Measurements from ENCODE around the gene KIF3C. TPM values are rescaled to one million over a fixed set of nuclear protein-coding genes. Genes with fewer than 3 reads are reported as not detected.
"Not testable (repeated sequence)": the region's sequence is repeated elsewhere in the genome, so short reads cannot be mapped to it uniquely, and the experiment has no call there.

KIF3C gene
- 10 to 100 TPM in 5 of 8 experiments, 1 to 10 TPM in 3; 1.1 to 61.7 (median 48.5) TPM for total RNA-seq

GRCh38 chr2:25982273-25982967 lies at the start of gene KIF3C:
Gene KIF3C (minus strand): TSS chr2:25982497. CDS start chr2:25981917, 580 bp downstream.
- Histone ChIP-seq H3K4me1 (replicated peaks in 1 of 2) (peaks cover 40% of the 10 kb centered on the region in 2 donors), H3K27ac (peak within 1 kb of the TSS; percentile 84 to 87), H3K4me3 (peak within 1 kb of the TSS; percentile 54 to 88 (median 79))
- ATAC-seq (replicated peaks in 6 of 8) = peak; percentile 87 to 92 (median 89)
- in situ Hi-C loops (cut with MboI; ENCODE audit: low pct_unique_long_range_greater_than_20kb in 2 of 9, low sequenced_read_pairs in 9 of 9, unreplicated experiment in 9 of 9) = loop anchor here in 1 of 9 experiments (25.0 kb wide), 1 partner anchor 155 kb away; no protein-coding TSS in a partner anchor
- 0% methylated on average over 2 to 5 of the region's 58 CpGs; no CpG with 5 or more reads in 7 of the 10 experiments for WGBS, 10 experiments

- H3K27ac ChIP-seq; ATAC-seq (replicated peaks in 6 of 8); in situ Hi-C loops (cut with MboI; ENCODE audit: low pct_unique_long_range_greater_than_20kb in 2 of 9, low sequenced_read_pairs in 9 of 9, unreplicated experiment in 9 of 9); H3K4me3 ChIP-seq; H3K4me1 ChIP-seq (replicated peaks in 1 of 2): not testable (repeated sequence)
- 83 to 100% (median 92%) methylated on average over 3 to 15 of the region's 16 CpGs; no CpG with 5 or more reads in 2 of the 10 experiments for WGBS, 10 experiments
These were observed 45.8 kb upstream of the KIF3C start for GRCh38 chr2:26028083-26028482.

DNA sequence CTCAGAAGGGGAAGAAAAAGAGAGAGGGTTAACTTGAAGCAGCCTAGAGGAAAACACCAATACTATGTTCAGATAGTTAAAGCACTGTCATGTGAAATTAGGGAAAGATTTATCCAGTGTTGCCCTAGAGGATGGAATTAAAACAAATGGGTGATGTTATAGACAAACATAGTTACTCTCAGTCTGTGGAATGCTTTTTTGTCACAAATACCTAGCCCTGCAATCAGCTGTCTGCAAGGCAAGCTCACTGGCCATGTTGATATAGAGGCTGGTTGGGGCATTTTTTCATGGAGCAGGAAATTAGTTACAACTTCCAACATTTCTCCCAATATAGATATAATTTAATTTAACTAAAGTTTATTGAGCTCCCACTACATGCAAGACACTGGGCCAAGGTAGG lies 43.2 kb upstream of the KIF3C start:
- Histone ChIP-seq H3K27ac (no peak overlapping the region), H3K4me3 (no peak overlapping the region), H3K4me1 (replicated peaks in 1 of 2) (no peaks in the 10 kb centered on the region)
- ATAC-seq (replicated peaks in 6 of 8) = peak in 1 of 8 experiments; percentile 40
- in situ Hi-C loops (cut with MboI; ENCODE audit: low pct_unique_long_range_greater_than_20kb in 2 of 9, low sequenced_read_pairs in 9 of 9, unreplicated experiment in 9 of 9) = no loop called here

DNA sequence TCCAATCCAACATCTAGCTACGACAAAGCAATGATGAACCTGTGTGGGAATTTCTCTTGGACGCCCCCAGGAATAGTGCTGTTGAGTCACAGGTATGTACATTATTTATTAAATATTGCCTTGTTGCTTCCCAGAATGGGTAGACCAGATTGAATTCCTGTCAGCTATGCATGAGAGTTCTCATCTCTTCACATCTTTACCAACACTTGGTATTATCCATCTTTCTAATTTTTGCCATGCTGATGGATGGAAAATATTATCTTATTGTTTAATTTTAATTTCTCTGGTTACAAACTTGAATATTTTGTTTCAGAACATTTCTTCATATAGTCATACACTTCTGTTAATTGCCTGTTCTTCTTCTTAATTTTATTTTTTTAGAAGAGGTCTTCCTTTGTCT lies 42.0 kb upstream of the KIF3C start:
- Histone ChIP-seq H3K4me1 (replicated peaks in 1 of 2) (no peaks in the 10 kb centered on the region), H3K27ac (no peak overlapping the region), H3K4me3 (no peak overlapping the region)
- in situ Hi-C loops (cut with MboI; ENCODE audit: low pct_unique_long_range_greater_than_20kb in 2 of 9, low sequenced_read_pairs in 9 of 9, unreplicated experiment in 9 of 9) = no loop called here
- ATAC-seq (replicated peaks in 6 of 8) = no peak
- 67 to 100% (median 89%) methylated on average over 1 to 2 of the region's 2 CpGs; no CpG with 5 or more reads in 4 of the 10 experiments for WGBS, 10 experiments

GRCh38 chr2:26020231-26020640 lies 37.9 kb upstream of the KIF3C start:
- Histone ChIP-seq H3K4me3 (no peak overlapping the region), H3K4me1 (replicated peaks in 1 of 2) (peaks cover 0 to 7% of the 10 kb centered on the region in 2 donors), H3K27ac (no peak overlapping the region)
- in situ Hi-C loops (cut with MboI; ENCODE audit: low pct_unique_long_range_greater_than_20kb in 2 of 9, low sequenced_read_pairs in 9 of 9, unreplicated experiment in 9 of 9) = no loop called here
- WGBS, 10 experiments = 0 to 100% (median 43%) methylated on average over 1 to 3 of the region's 4 CpGs; no CpG with 5 or more reads in 3 of the 10 experiments
- ATAC-seq (replicated peaks in 6 of 8) = no peak

DNA sequence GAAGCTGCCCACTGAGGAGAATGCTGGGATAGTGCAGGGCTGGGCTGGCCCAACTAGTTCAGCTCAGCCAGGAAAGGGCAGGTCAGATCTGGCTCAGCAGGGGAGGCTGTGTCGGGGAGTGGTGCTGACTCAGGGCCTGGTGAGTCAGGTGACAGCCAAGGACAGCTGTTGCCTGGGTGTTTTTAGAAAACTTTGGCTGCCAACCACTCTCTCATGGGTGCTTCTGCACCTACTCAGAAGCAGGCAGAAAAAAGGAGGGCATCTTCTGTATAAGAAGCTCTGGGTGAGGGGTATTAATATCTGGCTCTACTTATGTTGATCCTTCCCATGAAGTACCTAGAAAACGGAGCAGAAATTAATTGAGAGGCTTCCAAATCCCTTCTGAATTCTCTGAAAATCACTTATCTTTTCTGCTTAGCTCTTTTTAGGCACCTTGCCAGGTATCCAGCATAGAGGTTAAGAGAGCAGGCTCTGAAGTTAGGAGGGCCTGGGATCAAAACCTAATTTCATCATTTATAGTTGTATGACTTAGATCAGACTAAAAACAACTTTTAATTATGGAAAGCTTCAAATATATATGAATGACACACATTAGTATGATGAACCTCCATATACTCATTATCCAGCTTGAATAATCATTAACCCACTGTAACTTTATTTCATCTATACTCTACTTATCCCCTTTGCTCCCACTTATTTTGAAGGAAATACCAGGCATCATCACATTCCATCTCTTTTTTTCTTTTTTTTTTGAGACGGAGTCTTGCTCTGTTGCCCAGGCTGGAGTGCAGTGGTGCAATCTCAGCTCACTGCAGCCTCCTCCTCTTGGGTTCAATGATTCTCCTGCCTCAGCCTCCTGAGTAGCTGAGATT lies 36.1 kb upstream of the KIF3C start:
- WGBS, 10 experiments = 30 to 100% (median 64%) methylated on average over 1 to 3 of the region's 3 CpGs
- Histone ChIP-seq H3K4me3 (no peak overlapping the region), H3K27ac (peak overlapping the region in 1 of 2 donors; percentile 6), H3K4me1 (replicated peaks in 1 of 2) (peaks cover 0 to 7% of the 10 kb centered on the region in 2 donors)
- ATAC-seq (replicated peaks in 6 of 8) = peak; percentile 98 to 100 (median 100)
- in situ Hi-C loops (cut with MboI; ENCODE audit: low pct_unique_long_range_greater_than_20kb in 2 of 9, low sequenced_read_pairs in 9 of 9, unreplicated experiment in 9 of 9) = no loop called here

GRCh38 chr2:26017464-26018183 lies 35.3 kb upstream of the KIF3C start:
- in situ Hi-C loops (cut with MboI; ENCODE audit: low pct_unique_long_range_greater_than_20kb in 2 of 9, low sequenced_read_pairs in 9 of 9, unreplicated experiment in 9 of 9) = no loop called here
- Histone ChIP-seq H3K4me3 (no peak overlapping the region), H3K4me1 (replicated peaks in 1 of 2) (peaks cover 0 to 9% of the 10 kb centered on the region in 2 donors), H3K27ac (peak overlapping the region in 1 of 2 donors; percentile 6)
- WGBS, 10 experiments = 64 to 100% (median 95%) methylated on average over 1 to 4 of the region's 5 CpGs; no CpG with 5 or more reads in 3 of the 10 experiments
- no peak for ATAC-seq (replicated peaks in 6 of 8)

GRCh38 chr2:26016706-26017045 lies 34.4 kb upstream of the KIF3C start:
- H3K4me3 ChIP-seq; H3K27ac ChIP-seq; ATAC-seq (replicated peaks in 6 of 8); in situ Hi-C loops (cut with MboI; ENCODE audit: low pct_unique_long_range_greater_than_20kb in 2 of 9, low sequenced_read_pairs in 9 of 9, unreplicated experiment in 9 of 9): not testable (repeated sequence)
- peaks cover 0 to 18% of the 10 kb centered on the region in 2 donors for H3K4me1 ChIP-seq (replicated peaks in 1 of 2)
- WGBS, 10 experiments = 90 to 100% (median 96%) methylated on average over 1 to 4 of the region's 4 CpGs; no CpG with 5 or more reads in 5 of the 10 experiments

DNA sequence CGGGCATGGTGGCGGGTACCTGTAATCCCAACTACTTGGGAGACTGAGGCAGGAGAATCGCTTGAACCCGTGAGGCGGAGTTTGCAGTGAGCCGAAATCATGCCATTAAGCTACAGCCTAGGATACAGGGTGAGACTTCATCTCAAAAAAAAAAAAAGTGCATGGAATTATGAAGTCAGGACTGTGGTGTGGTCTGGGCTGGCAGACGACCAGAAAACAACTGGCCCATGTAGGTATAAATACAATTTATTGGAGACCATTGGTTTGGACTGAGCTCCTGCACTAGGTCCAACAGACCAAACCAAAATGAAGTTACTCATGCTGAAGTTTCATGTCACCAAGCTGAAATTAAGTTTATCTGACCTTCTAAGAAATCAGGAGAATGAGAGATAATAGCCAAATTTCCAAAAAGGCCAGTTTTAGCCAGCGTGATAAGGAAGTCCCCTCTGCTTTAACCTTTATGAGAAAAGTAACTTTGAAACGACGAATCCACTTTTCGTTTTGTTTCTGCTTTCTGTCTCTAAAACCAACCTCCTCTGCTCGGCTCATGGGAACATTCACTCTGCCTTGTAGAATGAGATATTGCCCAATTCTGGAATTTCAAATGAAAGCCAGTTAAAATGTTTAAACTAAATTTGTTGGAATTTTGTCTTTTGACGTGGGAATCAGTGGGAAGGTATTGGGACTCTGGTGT lies 33.9 kb upstream of the KIF3C start:
- WGBS, 10 experiments = 79 to 100% (median 89%) methylated on average over 1 to 11 of the region's 13 CpGs
- Histone ChIP-seq H3K4me3 (no peak overlapping the region), H3K27ac (no peak overlapping the region), H3K4me1 (replicated peaks in 1 of 2) (peaks cover 0 to 18% of the 10 kb centered on the region in 2 donors)
- in situ Hi-C loops (cut with MboI; ENCODE audit: low pct_unique_long_range_greater_than_20kb in 2 of 9, low sequenced_read_pairs in 9 of 9, unreplicated experiment in 9 of 9) = no loop called here
- no peak for ATAC-seq (replicated peaks in 6 of 8)

DNA sequence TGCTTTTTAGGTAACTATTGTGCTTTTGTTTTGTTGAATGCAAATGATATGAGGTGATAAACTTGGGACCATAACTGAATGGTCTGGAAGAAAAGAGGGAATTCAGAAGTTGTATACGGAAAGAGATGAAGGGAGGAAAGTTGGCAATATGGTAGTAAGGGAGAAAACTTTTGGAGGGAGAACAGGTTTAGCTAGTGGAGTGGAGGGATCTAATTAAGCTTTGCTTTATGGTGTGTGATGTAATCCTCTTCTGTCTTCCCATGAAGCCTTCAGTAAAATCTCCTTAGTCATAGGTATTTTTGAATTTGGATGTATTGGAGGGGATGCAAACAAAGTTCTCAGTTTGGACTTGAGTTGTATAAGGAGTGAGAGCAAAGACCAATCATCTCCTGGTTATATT lies 31.4 kb upstream of the KIF3C start:
- in situ Hi-C loops (cut with MboI; ENCODE audit: low pct_unique_long_range_greater_than_20kb in 2 of 9, low sequenced_read_pairs in 9 of 9, unreplicated experiment in 9 of 9) = no loop called here
- Histone ChIP-seq H3K4me3 (no peak overlapping the region), H3K4me1 (replicated peaks in 1 of 2) (peaks cover 0 to 18% of the 10 kb centered on the region in 2 donors), H3K27ac (no peak overlapping the region)
- WGBS, 10 experiments = 43 to 100% (median 100%) methylated on average over 1 of the region's 1 CpG; no CpG with 5 or more reads in 3 of the 10 experiments
- no peak for ATAC-seq (replicated peaks in 6 of 8)

GRCh38 chr2:26011990-26012856 lies 29.9 kb upstream of the KIF3C start:
- Histone ChIP-seq H3K4me3 (no peak overlapping the region), H3K27ac (peak overlapping the region in 1 of 2 donors; percentile 19), H3K4me1 (replicated peaks in 1 of 2) (peaks cover 0 to 11% of the 10 kb centered on the region in 2 donors)
- 0 to 50% (median 29%) methylated on average over 1 to 14 of the region's 14 CpGs for WGBS, 10 experiments
- in situ Hi-C loops (cut with MboI; ENCODE audit: low pct_unique_long_range_greater_than_20kb in 2 of 9, low sequenced_read_pairs in 9 of 9, unreplicated experiment in 9 of 9) = no loop called here
- ATAC-seq (replicated peaks in 6 of 8) = peak; percentile 24 to 97 (median 86)
